Colonic mucosa (tissue), 4 donors: ENCODE measurements around the gene JAKMIP1. TPM values are rescaled to one million over a fixed set of nuclear protein-coding genes. Genes with fewer than 3 reads are reported as not detected.

Experiments
- DNase-seq: peaks from one replicate; pipeline ENCODE4 v3.0.0-alpha.2; 2020
- H3K27ac ChIP-seq: fragments of 200-600 bp; one replicate; pipeline ENCODE4 v1.8.0; 2021
- H3K27me3 ChIP-seq: fragments of 200-600 bp; one replicate; pipeline ENCODE4 v1.8.0; 2021
- H3K36me3 ChIP-seq: fragments of 200-600 bp; one replicate; pipeline ENCODE4 v1.8.0; 2021
- H3K4me1 ChIP-seq: fragments of 200-600 bp; one replicate; pipeline ENCODE4 v1.8.0; 2021; ENCODE audit warnings: mild to moderate bottlenecking
- H3K4me3 ChIP-seq: fragments of 200-600 bp; one replicate; pipeline ENCODE4 v1.8.0; 2021
- H3K9ac ChIP-seq, 2 donors: one replicate each; pipeline ENCODE4 v1.7.0; 2013; ENCODE audit warnings: control low read depth in 2 of 2, low read depth in 2 of 2, low read length in 2 of 2
- H3K9me3 ChIP-seq: fragments of 200-600 bp; one replicate; pipeline ENCODE4 v1.8.0; 2021
- intact Hi-C: fragments of 100-400 bp; cut with DNase I; formaldehyde crosslinking; loops from one replicate; pipeline ENCODE4 v1.14.1; 2022
- total RNA-seq, 2 donors: library from RNA; stranded (reverse); fragmentation: NEBNext Ultra II Directional in 1 of 2; extraction: Animal tissue kit (Norgen Biotek cat#: 25700) in 1 of 2; gene quantifications; one replicate each; pipeline ENCODE4 v1.2.1, GENCODE V29; 2021
- TF ChIP-seq, protein P1 (sequence below): fragments of 200-600 bp; IDR thresholded peaks from one replicate; pipeline ENCODE4 v1.8.0; 2022; ENCODE audit warnings: antibody characterized with exemption, mild to moderate bottlenecking
- donor health status: healthy.
- donor health status: DM: no; HTN: no; CAD: no.
- donor health status: DM: no; HTN: no; CAD: no.

The JAKMIP1 gene
- total RNA-seq, 2 donors from 2014 or later = 0.19 to 0.42 TPM

DNA sequence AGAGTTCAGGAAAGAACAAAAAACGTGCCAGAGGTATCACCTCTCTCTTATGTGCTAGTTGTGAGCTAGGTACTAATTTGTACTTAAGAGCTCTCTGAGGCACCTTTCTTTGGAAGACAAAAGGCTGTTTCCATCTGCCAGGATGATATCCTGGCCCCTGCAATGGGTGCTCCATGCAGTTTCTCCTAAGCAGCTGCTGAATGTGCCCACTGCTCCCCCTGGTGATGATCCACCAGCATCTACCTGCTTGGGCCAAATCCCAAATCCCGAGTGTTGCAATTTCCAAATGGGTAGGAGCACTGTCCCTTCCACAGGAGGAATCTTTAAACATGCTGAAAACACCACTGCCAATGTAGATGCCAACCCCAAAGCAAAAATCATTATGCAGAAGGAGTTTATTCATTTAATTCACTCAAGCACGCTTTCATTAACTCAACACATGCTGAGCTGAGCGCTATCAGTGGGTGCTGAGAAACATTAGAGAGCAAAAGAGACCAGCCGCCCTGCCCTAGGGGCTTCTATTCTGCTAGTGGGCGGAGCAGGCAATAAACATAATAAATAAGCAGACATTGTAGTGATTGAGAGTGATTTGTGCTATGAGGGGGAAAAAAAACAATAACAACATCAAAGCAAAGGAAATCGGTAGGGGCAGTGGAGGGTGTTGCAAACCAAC, 112.5 kb downstream of the JAKMIP1 start:
- no peaks in the 10 kb centered on the region for H3K36me3 ChIP-seq
- DNase-seq = no peak
- H3K4me1 ChIP-seq = no peaks in the 10 kb centered on the region
- no peak overlapping the region for H3K9ac ChIP-seq
- TF ChIP-seq, protein P1, sequence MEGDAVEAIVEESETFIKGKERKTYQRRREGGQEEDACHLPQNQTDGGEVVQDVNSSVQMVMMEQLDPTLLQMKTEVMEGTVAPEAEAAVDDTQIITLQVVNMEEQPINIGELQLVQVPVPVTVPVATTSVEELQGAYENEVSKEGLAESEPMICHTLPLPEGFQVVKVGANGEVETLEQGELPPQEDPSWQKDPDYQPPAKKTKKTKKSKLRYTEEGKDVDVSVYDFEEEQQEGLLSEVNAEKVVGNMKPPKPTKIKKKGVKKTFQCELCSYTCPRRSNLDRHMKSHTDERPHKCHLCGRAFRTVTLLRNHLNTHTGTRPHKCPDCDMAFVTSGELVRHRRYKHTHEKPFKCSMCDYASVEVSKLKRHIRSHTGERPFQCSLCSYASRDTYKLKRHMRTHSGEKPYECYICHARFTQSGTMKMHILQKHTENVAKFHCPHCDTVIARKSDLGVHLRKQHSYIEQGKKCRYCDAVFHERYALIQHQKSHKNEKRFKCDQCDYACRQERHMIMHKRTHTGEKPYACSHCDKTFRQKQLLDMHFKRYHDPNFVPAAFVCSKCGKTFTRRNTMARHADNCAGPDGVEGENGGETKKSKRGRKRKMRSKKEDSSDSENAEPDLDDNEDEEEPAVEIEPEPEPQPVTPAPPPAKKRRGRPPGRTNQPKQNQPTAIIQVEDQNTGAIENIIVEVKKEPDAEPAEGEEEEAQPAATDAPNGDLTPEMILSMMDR = no peak
- H3K27me3 ChIP-seq = no peaks in the 10 kb centered on the region
- no peak overlapping the region for H3K27ac ChIP-seq
- intact Hi-C loops = loop anchor here (10.0 kb wide), 1 partner anchor 83 kb away; no protein-coding TSS in a partner anchor
- no peaks in the 10 kb centered on the region for H3K9me3 ChIP-seq
- no peak overlapping the region for H3K4me3 ChIP-seq

DNA sequence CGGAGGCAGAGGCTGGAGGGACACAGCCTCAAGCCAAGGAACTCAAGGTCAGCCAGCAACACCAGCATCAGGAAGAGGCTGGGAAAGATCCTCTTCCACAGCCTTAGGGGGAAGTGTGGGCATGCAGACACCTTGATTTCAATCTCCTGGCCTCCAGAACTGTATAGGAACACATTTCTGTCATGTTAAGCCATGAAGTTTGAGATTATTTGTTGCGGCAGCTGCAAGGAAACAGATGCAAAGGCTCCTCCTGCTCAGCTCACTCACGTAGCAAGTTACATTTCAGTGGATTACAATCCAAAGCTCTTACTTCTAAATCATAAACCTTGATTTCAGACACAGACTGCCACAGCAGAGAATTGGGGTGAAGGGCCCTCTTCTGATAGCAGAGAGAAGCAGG, 113.5 kb downstream of the JAKMIP1 start:
- intact Hi-C loops = loop anchor here (10.0 kb wide), 1 partner anchor 82 kb away; no protein-coding TSS in a partner anchor
- Histone ChIP-seq H3K4me3 (no peak overlapping the region), H3K9me3 (no peaks in the 10 kb centered on the region), H3K36me3 (no peaks in the 10 kb centered on the region), H3K27ac (no peak overlapping the region), H3K4me1 (no peaks in the 10 kb centered on the region), H3K27me3 (no peaks in the 10 kb centered on the region), H3K9ac (no peak overlapping the region)
- no peak for DNase-seq
- TF ChIP-seq, protein P1 = no peak

DNA sequence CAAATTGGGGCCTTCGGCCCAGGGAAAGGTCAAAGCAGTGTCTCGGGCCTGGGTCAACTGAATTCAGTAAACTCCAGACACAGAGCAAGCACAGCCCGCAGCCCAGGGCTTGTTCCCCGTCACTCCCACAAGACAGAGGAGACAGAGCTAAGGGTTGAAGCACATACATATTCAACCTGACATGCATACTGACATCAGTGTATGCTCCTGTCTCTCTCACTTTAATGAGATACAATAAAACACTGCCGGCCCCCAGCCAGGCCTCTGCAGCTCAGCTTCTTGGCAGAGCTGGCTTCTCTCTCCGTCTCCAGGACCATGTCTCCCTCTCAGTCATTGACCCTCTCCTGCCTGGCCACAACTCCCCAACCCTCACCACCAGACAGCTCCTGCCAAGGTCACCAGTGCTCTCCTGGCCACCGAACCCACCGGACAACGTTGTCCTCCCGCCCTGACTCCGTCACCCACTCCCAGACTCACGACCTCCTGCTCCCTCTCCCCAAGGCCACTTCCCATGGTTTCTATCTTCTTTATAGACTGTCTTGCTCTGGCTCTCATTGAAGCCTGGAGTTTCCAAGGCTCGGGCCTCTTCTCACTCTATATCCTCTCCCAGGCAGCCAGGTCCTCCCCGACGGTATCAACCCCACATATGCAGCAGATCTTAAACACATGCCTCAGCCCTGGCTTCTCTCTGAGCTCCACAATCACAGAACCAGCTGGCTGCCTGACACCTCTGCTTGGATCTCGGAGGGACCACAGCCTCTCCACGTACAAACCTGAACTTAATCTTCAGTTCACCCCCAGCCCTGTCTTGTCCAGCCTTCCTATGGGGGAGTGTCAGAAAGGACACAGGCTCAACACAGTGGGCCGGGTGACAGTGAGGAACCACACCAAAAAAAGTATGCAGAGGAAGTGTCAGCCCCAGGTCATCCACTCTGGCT, 114.4 kb downstream of the JAKMIP1 start:
- no peaks in the 10 kb centered on the region for H3K36me3 ChIP-seq
- intact Hi-C loops = loop anchor here (10.0 kb wide), 1 partner anchor 81 kb away; no protein-coding TSS in a partner anchor
- DNase-seq = no peak
- no peaks in the 10 kb centered on the region for H3K27me3 ChIP-seq
- H3K9ac ChIP-seq = no peak overlapping the region
- H3K4me3 ChIP-seq = no peak overlapping the region
- H3K27ac ChIP-seq = no peak overlapping the region
- H3K4me1 ChIP-seq = no peaks in the 10 kb centered on the region
- TF ChIP-seq, protein P1 = no peak
- no peaks in the 10 kb centered on the region for H3K9me3 ChIP-seq

DNA sequence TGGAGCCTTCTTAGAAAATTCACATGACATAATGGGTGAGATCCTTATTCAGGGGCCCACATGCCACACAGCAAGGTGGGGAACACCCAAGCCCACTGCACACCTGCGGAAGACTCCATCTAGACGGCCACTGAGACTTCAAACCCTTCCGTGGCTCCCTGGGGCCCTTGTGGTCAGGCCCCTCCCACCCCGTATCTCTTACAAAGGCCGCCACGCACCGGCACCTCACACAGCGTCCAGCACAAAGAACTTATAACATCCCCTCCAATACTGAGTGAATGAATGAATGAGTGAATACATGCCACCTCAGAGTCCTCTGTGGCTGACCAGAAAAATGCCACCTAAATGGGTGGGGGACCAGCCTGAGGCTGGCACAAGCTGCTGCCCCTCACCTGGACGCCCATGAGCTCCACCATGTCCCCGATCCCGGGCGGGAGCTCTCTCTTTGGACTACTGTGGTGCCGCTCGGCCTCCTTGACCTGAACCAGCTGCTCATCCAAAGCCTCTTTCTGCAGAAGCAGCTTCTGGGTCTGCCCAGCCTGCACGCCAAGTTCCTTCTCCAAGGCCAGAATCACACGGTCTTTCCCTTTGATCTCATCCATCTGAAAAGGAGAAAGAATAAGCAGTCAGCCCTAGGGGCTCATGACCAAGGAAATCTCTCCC, 115.2 kb downstream of the JAKMIP1 start:
- H3K36me3 ChIP-seq = no peaks in the 10 kb centered on the region
- no peak overlapping the region for H3K9ac ChIP-seq
- H3K27ac ChIP-seq = no peak overlapping the region
- no peak for DNase-seq
- no peaks in the 10 kb centered on the region for H3K9me3 ChIP-seq
- no peaks in the 10 kb centered on the region for H3K27me3 ChIP-seq
- TF ChIP-seq, protein P1 = no peak
- no peaks in the 10 kb centered on the region for H3K4me1 ChIP-seq
- H3K4me3 ChIP-seq = no peak overlapping the region
- intact Hi-C loops = loop anchor here (10.0 kb wide), 1 partner anchor 80 kb away; no protein-coding TSS in a partner anchor

DNA sequence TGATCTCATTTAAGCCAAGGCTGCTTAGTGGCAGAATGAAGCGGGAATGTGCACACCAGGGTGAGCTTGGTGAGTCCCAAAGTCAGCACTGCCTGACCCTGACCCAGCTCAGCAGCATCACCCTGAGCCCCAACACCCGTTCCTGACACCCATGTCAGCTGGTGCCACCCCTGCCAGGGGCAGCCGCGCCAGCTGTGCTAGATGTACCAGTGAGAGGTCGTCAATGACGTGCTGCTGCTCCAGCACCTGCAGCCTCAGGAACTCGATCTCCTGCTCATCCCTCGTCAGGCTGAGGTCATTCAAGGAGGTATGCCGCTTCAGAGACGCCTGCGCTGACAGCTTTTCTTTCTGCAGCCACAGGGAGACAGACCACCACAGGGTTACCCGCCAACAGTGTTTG, 120.4 kb downstream of the JAKMIP1 start:
- DNase-seq = no peak
- Histone ChIP-seq H3K27ac (no peak overlapping the region), H3K4me3 (no peak overlapping the region), H3K9me3 (no peaks in the 10 kb centered on the region), H3K36me3 (no peaks in the 10 kb centered on the region), H3K4me1 (no peaks in the 10 kb centered on the region), H3K27me3 (no peaks in the 10 kb centered on the region), H3K9ac (no peak overlapping the region)
- TF ChIP-seq, protein P1 = no peak
- intact Hi-C loops = loop anchor here (10.0 kb wide), 1 partner anchor 75 kb away; no protein-coding TSS in a partner anchor
